Measurements from ENCODE around the gene NCKAP5.

The NCKAP5 gene

DNA sequence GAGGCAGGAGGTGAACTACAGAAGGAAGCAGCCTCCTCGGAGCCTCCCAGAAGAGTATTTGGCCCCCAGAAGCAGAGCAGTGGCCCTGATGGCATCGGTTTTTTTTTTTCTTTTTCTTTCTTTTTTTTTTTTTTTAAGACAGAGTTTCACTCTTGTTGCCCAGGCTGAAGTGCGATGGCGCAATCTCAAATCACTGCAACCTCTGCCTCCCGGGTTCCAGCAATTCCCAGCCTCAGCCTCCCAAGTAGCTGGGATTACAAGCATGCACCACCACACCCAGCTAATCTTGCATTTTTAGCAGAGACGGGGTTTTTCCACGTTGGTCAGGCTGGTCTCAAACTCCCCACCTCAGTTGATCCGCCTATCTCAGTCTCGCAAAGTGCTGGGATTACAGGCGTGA is 34.8 kb upstream of the NCKAP5 start:
- TF ChIP-seq FOXA1 (IDR thresholded peaks at IDR 0.05) (no peak), CTBP1 (IDR thresholded peaks at IDR 0.05; ENCODE audit: borderline replicate concordance) (no peak), ZNF384 (IDR thresholded peaks at IDR 0.05) (no peak), FOXM1 (IDR thresholded peaks at IDR 0.05; ENCODE audit: borderline replicate concordance) (no peak), HDGF (IDR thresholded peaks at IDR 0.05; ENCODE audit: borderline replicate concordance) (no peak), ARNT (IDR thresholded peaks at IDR 0.05) (no peak), ELF4 (IDR thresholded peaks at IDR 0.05) (no peak), TARDBP (IDR thresholded peaks at IDR 0.05) (no peak), NFRKB (IDR thresholded peaks at IDR 0.05) (no peak), SUZ12 (IDR thresholded peaks at IDR 0.05) (no peak), BHLHE40 (IDR thresholded peaks at IDR 0.05; ENCODE audit: borderline replicate concordance) (no peak), SP1 (IDR thresholded peaks at IDR 0.05) (no peak), LEF1 (IDR thresholded peaks at IDR 0.05; ENCODE audit: borderline replicate concordance) (no peak), FOXK2 (IDR thresholded peaks at IDR 0.05) (no peak), L3MBTL2 (conservative IDR thresholded peaks at IDR 0.05) (no peak)
- TF ChIP-seq, protein P1, sequence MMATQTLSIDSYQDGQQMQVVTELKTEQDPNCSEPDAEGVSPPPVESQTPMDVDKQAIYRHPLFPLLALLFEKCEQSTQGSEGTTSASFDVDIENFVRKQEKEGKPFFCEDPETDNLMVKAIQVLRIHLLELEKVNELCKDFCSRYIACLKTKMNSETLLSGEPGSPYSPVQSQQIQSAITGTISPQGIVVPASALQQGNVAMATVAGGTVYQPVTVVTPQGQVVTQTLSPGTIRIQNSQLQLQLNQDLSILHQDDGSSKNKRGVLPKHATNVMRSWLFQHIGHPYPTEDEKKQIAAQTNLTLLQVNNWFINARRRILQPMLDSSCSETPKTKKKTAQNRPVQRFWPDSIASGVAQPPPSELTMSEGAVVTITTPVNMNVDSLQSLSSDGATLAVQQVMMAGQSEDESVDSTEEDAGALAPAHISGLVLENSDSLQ (IDR thresholded peaks at IDR 0.05), result no peak
- POLR2A ChIA-PET, result no interaction called here
- DNase-seq (ENCODE audit: extremely low spot score), result no peak
- CTCF ChIA-PET, result interaction anchor here (0.7 kb wide), 1 partner anchor 35 kb away, joined by 3 read pairs; no protein-coding TSS in a partner anchor

DNA sequence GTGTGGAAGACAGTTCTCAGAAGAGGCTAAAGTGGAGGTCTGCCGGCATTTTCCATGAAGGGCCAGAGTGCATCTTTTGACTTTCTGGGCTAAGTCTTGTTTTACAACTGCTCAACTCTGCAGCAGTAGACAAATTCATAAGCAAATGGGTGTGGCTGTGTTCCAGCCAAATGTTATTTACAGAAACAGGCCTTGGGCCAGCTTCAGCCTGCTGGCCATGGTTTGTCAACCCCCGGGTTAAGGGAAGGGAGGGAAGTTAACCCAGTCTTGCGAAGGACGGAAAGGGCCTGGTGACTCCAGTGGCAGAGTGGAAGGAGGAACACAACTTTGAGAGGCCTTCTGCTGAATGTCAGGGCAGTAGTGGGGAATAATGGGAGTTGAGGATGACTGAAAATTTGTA is 34.3 kb upstream of the NCKAP5 start:
- ChIA-PET CTCF (interaction anchor here (0.7 kb wide), 1 partner anchor 35 kb away, joined by 3 read pairs; no protein-coding TSS in a partner anchor), POLR2A (no interaction called here)
- DNase-seq (ENCODE audit: extremely low spot score), result no peak
- TF ChIP-seq FOXA1 (IDR thresholded peaks at IDR 0.05) (no peak), L3MBTL2 (conservative IDR thresholded peaks at IDR 0.05) (no peak)
- TF ChIP-seq, protein P1 (IDR thresholded peaks at IDR 0.05), result no peak

DNA sequence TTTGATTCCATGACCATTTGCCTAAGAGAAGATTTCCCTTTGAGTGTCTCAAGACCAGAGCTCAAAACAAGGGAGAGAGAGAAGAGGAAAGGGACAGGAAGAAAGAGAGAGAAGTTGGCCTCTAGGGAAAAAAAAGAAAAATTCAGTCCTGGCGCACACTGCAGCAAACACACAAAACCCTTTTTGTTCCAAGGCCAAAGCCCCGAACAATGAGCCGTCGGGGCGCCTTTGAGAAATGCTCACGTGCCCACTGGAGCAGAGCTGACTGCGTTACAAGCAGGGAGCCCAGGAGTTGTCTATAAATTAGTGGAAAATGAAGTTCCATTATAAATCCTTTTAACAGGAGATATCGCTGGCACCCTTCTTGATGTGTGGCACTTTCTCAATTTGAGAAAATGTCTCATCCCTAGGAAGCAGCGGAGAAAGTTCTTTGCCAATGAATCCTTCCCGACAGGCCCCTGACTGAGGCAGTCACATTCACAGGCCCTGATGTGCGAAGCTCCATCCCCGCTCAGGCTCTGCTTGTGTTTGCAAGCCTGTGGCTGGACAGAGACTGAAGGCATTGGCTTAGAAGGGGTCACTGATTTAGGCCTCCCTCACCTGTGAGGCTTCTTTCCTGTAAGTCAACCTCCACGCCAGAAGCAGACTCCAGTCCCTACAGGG is 32.1 kb upstream of the NCKAP5 start:
- POLR2A ChIA-PET, result no interaction called here
- TF ChIP-seq TARDBP (IDR thresholded peaks at IDR 0.05) (no peak), NFRKB (IDR thresholded peaks at IDR 0.05) (no peak), CTBP1 (IDR thresholded peaks at IDR 0.05; ENCODE audit: borderline replicate concordance) (no peak), FOXM1 (IDR thresholded peaks at IDR 0.05; ENCODE audit: borderline replicate concordance) (no peak), SP1 (IDR thresholded peaks at IDR 0.05) (no peak), LEF1 (IDR thresholded peaks at IDR 0.05; ENCODE audit: borderline replicate concordance) (no peak), L3MBTL2 (conservative IDR thresholded peaks at IDR 0.05) (no peak), FOXA1 (IDR thresholded peaks at IDR 0.05) (no peak)
- TF ChIP-seq, protein P1 (IDR thresholded peaks at IDR 0.05), result no peak
- no peak for DNase-seq (ENCODE audit: extremely low spot score)
- CTCF ChIA-PET, result no interaction called here

DNA sequence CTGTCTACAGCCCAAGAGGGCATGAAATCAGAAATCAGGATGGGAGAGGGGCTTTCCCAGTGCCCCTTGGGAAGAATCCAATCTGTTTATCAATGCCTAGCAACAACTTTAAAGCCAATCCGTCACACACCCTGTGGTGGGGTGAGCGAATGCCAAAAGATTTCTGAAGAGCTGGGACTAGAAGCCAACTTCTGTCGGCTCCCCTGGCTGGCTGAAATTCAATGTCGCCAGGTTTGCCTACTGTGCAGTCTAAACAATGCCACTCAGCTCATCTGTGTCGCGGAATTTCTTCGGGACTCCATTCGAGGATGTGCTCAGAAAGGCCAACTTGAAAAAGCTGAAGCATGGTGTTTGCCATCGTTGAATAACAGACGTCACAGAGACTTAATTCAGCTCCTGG is 31.5 kb upstream of the NCKAP5 start:
- DNase-seq (ENCODE audit: extremely low spot score), result no peak
- TF ChIP-seq FOXM1 (IDR thresholded peaks at IDR 0.05; ENCODE audit: borderline replicate concordance) (no peak), NFRKB (IDR thresholded peaks at IDR 0.05) (no peak), SP1 (IDR thresholded peaks at IDR 0.05) (no peak), FOXK2 (IDR thresholded peaks at IDR 0.05) (no peak), FOXA1 (IDR thresholded peaks at IDR 0.05) (no peak), TARDBP (IDR thresholded peaks at IDR 0.05) (no peak), BHLHE40 (IDR thresholded peaks at IDR 0.05; ENCODE audit: borderline replicate concordance) (no peak), ZNF384 (IDR thresholded peaks at IDR 0.05) (no peak), LEF1 (IDR thresholded peaks at IDR 0.05; ENCODE audit: borderline replicate concordance) (no peak), ELF4 (IDR thresholded peaks at IDR 0.05) (no peak), HDGF (IDR thresholded peaks at IDR 0.05; ENCODE audit: borderline replicate concordance) (no peak), CTBP1 (IDR thresholded peaks at IDR 0.05; ENCODE audit: borderline replicate concordance) (no peak), ARNT (IDR thresholded peaks at IDR 0.05) (no peak), L3MBTL2 (conservative IDR thresholded peaks at IDR 0.05) (no peak), SUZ12 (IDR thresholded peaks at IDR 0.05) (no peak)
- TF ChIP-seq, protein P1 (IDR thresholded peaks at IDR 0.05), result no peak
- CTCF ChIA-PET, result no interaction called here
- POLR2A ChIA-PET, result no interaction called here

DNA sequence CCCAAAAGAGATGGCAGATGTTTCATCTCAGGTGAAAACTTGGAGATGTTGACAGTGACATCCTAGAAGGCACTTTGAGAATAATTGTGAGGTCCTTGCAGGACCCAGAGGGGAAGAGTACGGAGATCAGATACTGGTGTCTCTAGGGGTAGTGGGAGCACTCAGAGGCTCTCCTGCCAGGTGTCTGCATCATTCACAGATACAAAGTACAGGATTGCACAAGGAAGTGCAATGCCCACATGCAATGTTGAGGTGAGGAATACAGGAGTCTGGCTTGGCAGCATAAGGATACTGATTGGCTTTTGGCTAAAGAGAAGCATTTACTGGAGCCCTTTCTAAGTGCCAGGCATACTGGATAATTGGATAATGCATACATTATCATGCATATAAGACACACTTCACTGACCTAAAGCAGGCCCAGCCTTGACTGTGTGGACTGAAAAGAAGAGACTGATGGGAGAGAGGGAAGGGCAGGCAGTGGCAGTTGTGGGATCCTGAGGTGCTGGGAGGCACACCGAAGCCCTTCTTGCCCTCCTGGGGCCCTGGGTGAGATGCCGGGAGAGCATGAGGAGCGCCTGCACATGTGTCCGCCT is 31.0 kb upstream of the NCKAP5 start:
- POLR2A ChIA-PET, result no interaction called here
- DNase-seq (ENCODE audit: extremely low spot score), result no peak

More for the DNA sequence above, 31.0 kb upstream of the NCKAP5 start:
- CTCF ChIA-PET, result no interaction called here
- TF ChIP-seq NFRKB (IDR thresholded peaks at IDR 0.05) (no peak), FOXA1 (IDR thresholded peaks at IDR 0.05) (no peak), TARDBP (IDR thresholded peaks at IDR 0.05) (no peak), SP1 (IDR thresholded peaks at IDR 0.05) (no peak), ARNT (IDR thresholded peaks at IDR 0.05) (no peak), ELF4 (IDR thresholded peaks at IDR 0.05) (no peak), FOXK2 (IDR thresholded peaks at IDR 0.05) (no peak), HDGF (IDR thresholded peaks at IDR 0.05; ENCODE audit: borderline replicate concordance) (no peak), L3MBTL2 (conservative IDR thresholded peaks at IDR 0.05) (no peak), SUZ12 (IDR thresholded peaks at IDR 0.05) (no peak), LEF1 (IDR thresholded peaks at IDR 0.05; ENCODE audit: borderline replicate concordance) (no peak), BHLHE40 (IDR thresholded peaks at IDR 0.05; ENCODE audit: borderline replicate concordance) (no peak), CTBP1 (IDR thresholded peaks at IDR 0.05; ENCODE audit: borderline replicate concordance) (no peak), ZNF384 (IDR thresholded peaks at IDR 0.05) (no peak), FOXM1 (IDR thresholded peaks at IDR 0.05; ENCODE audit: borderline replicate concordance) (no peak)
- TF ChIP-seq, protein P1 (IDR thresholded peaks at IDR 0.05), result no peak

Measured in HEK293T (cell line).